Activated CD4-positive, CD25-positive, alpha-beta regulatory T cell (primary cell): ENCODE measurements around the gene GDPD5.

Experiments
- DNase-seq, 4 experiments: peaks; one replicate each; lab custom pipeline; 2025; lab: John Stamatoyannopoulos, UW

GDPD5 gene

DNA sequence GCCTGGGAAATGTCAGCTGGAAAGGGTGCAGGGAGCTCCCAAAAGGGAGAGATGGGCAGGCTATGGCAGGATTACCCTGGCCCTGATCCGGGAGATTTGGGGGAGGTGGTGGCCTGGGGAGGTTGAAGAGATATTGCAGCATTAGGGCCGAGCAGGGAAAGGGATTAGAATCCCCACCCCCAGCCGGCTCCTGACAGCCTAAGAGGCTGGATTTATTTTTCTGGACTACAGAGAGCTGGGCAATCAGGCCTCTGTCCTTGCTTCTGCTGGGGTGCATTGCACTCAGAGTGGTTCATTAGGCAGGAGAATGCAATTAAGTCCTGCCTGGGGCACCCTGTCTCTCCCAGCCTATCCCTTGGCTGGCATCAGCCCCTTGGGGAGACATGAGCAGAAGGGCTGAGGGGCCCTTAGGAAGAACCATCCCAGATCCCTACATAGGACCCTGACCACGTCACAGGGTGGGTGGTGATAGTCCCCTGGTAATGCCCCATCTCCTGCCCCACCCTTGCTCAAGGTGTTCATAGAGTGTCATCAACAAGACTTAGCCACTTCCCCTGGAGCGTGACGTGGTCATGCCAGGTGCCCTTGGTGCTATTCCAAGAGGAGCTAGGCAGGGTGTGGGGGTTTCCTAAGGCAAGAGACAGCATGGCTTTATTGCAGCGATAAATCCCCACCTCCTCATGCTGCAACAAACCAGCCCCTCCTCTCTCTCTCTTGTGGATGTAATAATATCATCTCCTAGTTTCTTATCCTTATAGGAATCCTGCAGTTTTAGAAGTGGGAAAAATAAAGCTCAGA lies 54.4 kb downstream of the GDPD5 start:
- no peak for DNase-seq

DNA sequence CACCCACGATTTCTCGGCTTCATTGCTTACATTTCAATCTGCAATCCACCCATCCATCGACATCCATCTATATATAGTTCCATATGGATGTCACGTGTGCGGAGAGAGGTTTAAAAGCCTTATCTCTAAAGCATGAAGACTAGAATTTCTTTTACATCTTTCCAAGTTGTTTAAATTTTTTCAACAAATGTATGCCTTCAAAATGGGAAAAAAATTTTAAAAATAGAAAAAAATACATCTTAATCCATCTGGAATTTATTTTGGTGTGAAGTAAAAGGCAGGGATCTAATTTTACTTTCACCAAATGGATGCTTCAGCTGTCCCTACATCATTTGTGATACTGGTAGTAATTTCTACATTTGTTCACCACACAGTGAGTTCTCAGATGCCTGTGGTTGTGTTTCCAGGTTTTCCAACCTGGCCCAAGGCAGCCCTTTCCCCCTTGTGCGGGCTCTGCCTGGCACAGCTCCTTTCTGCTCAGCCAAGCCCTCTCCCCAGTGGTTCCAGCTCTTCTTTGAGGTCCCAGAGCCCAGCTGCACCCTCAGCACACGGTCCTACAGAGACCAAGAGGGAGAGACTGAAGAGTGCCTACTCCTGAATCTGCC lies 55.2 kb downstream of the GDPD5 start:
- no peak for DNase-seq

DNA sequence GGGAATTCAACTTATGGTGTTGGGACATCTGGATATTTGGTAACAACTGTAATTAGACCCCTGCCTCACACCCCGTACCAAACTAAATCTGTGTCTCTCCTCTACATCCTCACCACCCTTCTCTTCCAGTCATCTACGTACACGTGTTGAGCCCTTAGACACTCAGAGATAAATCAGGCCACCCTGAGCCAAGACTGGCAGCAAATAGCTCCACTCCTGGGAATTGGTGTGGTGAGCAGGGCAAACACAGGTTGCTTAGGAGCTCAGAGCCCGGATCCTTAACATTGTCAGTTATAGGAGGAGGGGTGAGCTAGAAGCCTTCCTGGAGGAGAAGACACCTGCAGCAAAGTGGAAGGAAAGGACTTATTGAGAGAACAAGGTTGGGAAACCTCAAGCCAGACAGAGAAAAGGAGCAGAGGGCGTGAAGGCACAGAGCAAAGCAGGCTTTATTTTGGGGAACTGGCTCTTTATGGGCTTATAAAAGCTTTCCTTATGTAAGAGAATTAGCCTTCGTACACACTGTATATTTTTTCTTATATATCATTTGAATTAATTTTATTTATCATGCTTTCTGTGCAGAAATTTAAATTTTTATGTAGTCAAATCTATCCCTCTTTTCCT lies 55.8 kb downstream of the GDPD5 start:
- no peak for DNase-seq

DNA sequence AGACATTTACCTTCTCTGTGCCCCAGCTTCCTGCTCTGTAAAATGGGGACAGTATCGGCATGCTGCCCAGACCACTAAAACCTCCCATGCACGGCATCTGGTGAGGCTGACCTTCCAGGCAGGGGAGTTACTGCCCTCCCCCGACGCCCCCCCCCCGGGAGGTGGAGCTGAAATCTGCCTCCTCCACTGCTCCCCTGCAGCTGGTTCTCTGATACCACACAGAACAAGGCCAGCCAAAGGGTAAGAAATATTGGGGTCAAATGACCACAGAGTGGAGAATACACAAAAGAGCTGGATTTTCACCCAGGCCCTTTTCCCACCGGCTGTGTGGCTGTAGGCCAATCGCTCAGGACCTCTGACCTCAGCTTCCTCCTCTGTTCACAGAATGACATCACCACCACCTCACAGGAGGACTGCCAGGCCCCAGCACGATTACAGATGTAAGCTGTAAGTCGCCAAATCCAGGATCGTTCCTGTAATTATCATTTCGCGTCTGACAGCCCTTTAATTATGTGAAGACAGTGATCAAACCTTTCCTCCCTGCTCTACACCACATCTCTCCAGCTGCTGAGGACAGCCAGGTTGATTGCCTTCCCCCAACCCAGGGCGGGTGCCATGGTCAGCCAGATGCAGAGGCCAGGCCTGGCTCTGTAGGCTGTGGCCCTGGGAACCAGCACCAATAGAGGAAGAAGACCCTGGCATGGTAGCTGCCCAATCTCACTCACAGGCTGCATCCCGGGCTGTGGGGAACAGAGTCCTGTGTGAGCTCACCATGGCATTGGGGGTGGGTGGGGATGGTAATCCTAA lies 57.0 kb downstream of the GDPD5 start:
- no peak for DNase-seq

DNA sequence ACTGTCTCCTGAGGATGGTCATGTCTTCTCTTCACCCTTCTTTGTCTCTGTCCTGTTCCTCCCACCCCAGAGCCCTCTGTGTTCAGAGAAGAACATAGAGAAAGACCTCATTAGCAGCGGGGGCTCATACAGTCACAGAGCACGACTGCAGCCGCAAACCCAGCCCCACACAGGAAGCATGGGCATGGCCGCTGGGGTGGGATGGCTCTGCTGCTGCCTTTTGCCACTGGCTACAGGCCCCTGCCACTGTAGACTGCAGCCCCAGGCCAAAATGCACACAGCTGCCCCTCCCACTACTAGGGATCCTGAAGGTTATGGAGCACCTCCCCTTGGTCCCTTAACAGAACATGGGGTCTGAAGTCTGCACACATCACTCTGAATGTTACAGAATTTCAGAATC lies 57.9 kb downstream of the GDPD5 start:
- DNase-seq = no peak

DNA sequence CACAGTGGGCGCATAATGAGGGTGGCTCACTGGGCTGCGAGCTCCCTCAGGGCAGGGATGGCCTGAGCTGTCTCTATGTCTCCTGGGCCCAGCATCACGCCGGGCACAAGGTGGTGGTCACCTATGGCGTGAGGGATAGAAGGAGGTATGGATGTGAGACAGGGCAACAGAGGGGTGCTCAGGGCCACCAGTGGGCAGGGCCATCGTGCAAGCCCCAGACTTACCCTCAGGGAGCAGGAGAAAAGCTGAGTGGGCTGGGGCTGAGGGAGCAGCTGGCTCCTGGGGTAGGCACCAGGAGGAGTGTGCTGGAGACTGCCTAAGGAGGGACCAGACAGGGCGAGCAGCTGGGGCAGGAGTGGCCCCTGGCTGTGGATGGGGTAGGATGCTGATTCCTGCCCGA lies 58.4 kb downstream of the GDPD5 start:
- DNase-seq = no peak

DNA sequence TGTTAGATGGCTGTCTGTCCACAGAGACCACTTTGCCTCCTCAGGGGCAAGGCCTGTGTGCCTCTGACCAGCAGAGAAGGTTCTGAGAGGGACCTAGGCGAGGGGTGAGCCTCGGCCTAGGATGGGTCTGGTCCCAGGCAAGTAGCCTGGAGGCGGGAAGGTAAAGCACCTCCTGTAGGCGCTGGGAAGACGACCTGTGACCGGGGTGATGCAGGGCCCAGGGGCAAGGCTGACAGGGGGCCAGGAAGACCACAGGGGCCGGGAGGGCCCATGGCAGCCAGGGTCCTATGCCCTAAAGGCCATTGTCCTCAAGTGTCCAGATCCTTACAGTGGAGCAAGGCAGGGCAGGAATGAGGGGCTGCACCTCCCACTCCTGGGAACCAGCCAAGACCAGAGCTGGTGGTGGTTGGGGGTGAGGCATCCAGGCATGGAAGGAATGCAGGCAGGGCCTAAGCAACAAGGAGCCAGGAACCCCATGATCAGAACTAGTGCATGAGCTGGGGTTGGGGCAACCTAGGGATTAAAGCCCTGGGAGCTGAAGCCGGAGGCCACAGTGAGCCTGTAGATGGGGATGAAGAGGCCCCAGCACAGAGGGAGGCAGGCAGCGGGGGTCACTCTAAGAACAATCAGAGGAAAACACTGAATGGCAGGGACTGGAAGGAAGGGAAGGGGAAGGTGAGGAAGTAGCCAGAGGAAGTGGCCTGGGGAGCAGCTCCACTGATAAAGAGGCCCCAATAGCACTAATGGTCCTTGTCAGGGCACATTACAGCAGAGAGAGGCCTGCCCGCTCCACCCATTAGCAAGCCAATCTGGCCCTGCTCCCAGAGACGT lies 59.8 kb downstream of the GDPD5 start:
- no peak for DNase-seq

DNA sequence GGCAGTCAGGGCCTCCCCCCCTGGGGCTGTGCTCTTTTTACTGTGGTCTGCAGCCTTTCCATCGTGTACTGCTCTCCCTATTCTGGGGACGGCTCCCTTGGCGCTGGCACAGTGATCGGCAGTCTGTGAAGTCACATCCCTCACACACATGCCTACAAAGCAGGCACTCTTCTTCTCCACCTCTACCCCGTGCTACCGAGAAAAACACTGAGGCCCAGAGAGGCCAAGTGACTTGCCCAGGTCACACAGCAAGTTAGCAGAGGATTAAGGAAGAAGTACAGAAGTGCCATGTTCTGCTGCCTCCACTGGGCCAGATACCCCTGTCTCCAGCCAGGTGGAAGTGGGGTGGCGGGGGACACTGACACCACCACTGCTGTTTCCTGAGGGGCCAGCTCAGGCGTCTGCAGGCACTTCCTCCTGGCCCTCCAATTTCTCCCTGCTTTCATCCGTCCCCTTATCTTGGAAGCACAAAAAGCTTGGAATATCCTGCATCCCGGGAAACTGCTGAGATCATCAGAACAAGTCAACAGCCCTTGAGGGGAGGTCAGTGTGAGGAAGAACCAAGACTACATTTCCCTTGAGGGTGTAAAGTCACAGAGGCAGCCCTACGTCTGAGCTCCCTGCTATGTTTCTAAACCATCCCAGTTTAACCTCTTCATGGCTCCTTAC lies 62.5 kb downstream of the GDPD5 start:
- DNase-seq = no peak

DNA sequence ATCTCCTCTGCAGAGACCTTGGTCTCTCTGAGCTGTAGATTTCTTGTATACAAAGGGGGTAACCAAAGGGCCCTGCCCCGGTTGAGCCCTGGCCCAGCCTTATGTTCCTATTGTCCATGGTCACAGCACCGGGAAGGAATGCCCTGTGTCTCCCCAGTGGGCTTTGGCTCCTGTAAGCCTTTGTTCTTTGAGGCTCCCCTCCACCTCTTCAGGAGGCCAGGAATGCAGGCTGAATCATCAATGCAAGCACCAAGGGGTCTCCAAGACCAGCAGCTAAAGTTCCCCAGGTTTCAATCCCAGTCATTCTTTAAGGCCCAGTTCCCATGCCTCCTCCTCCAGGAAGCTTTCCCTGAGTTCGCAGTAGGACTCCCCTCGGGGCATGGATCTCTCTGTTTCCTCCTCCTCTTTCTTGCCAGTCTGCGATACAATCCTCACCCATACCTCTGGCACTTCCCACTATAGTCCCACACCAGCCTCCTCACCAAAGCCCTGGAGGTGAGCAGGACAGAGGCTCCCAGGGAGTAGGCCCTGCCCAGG lies 63.6 kb downstream of the GDPD5 start:
- DNase-seq = no peak

DNA sequence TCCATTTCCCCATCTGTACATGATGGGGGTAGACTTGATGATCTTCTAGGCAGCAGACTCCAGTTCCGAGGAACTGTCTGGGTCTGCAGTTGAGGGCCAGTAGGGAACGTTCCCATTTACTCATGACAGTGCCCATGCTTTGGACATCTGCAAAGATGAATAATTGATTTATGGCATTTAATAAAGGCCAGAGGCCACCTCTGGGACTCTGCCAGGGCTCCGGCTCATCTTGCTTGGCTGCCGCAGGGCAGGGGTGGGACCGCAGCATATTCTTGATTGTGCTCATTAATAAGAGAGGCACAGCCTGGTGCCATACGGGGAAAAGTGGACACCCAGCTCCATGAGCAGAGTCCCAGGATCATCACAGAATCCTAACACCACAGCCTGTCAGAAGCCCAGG lies 64.6 kb downstream of the GDPD5 start:
- DNase-seq = no peak

DNA sequence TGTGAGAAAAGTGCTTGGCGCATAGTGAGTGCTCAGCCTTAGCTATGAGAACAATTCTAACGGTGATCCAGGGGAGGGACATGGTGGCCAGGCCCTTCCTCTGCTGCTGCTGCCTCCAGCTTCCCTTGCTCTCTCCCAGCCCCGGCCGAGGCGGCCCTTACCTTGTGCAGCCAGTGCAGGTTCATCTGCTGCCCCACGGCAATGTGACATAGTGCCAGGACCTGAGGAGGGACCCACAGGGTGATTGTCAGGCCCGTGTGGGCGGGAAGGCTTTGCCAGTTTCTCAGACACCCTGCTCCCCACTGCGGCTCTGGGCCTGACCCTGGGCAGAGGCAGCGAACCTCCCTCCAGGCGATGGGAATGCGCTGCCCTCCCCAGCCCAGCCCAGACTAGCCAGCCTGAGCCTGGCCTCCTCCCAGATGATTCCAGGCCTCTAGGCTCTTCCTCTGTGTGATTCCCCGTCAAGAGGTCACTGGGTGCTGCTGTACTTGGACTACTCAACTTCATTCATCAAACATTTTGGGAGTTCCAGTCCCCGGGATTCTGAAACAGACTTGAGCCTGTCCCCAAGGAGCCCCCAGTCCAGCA lies 69.1 kb downstream of the GDPD5 start:
- DNase-seq = no peak

DNA sequence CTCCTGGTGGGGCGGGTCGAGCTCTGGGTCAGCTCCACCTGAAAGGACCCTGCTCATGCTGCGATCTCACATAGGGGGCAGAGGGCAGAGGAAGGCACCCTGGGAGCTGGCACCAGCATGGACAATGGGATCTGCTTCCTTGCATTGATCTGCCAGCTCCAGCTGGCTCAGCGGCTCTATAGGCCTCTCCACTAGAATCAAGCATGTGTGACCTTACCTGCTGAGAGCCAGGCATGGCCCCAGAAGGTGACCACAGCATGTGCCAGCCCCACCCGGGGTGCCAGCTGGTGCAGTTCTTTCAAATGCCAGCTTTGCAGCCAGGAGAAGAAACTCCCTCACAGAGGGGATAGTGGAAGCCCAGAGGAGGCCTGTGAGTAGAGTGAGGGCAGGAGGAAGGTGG lies 70.8 kb downstream of the GDPD5 start:
- DNase-seq = no peak

DNA sequence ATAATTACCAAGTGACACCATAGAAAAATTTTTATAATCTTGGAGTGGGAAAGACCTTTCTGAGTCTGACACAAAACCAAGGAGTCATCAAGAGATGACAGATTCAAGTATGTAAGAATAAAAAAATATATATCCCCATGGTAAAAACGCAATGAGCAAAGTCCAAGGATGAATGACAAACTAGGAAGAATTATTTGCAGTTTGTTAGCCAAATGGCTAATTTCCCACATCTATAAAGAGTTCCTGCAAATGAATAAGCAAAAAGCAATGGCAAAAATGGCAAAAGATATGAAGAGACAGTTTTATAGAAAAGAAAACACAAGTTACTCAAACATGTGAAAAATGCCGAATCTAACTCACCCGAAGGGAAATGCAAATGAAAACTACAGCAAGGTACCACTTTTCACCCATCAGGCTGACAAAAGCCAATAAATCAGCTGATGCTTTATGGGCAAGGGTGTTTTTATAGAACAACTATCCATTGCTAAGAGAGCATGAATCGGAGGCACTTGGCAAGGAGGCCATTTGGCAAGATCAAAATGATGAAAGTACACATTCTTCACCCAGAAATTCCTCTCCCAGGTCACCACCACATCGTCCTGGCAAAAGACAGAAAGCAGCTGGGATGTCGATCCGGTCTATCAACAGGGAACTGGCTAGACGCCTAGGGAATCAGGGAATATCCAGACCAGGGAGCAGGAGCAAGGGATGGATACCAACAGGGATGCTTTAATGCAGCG lies 71.7 kb downstream of the GDPD5 start:
- no peak for DNase-seq

DNA sequence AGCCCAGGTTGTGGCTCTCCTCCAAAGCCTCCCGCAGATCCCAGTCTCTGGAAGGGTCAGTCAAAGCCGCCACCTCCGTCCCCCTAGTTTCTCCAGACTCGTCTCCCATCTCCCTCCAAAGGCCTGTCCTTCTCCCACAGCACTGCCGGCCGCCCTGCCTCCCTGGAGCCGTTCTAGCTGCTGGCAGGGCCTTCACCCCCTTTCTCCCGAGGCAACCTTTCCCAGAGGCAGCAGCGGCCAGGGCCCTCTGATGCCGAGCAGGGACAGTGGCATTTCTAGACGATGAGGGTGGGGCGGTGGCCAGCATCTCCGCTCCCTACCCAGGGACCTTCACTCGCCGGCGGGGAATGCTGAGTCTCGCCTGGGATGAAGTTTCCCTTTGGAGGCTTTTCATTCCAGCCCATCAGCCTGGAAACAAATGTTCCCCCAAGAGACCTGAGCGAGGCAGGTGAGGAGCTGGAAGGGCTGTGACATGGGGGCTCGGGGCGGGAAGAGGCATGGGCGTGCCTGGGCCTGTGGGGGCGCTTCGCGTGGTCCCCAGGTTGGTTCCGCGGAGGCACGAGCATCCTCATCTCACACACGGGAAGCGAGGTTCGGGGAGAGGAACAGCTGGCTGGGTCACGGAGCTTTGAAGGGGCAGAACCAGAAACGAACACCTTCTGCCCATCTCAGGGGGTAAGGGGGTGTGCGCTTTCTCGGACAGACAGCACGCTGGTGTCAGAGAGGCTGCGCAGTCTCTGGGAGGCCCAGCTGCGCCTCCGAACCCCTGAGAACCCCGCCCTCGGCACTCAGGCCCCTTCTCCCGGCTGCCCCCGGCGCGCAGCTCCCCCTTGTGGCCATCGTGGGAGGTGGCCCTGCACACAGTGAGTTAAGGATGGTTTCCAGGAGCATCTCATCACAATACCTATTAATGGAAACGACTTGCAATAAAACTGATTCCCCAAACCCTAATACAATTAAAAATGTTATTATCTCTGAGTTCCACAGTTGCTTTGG lies 74.6 kb downstream of the GDPD5 start:
- DNase-seq = no peak

DNA sequence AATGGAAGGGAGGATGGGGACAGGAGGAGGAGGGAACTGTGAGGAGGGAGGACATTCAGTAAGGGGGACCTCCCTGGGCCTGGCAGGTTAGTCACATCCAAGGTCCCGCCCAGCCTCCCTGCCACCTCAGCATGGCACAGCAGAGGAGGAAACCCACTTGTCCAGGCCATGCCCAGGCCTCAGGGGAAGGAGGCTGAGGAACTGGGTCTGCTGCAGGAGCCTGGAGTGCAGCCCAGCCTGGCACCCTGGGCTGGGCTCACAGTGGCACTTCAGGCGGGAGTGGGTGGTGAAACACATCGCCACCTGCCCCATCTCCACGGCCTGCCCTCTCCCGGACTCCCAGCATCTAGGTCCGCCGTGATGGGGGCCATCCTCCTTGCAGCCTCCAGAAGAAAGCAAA lies 75.5 kb downstream of the GDPD5 start:
- no peak for DNase-seq

DNA sequence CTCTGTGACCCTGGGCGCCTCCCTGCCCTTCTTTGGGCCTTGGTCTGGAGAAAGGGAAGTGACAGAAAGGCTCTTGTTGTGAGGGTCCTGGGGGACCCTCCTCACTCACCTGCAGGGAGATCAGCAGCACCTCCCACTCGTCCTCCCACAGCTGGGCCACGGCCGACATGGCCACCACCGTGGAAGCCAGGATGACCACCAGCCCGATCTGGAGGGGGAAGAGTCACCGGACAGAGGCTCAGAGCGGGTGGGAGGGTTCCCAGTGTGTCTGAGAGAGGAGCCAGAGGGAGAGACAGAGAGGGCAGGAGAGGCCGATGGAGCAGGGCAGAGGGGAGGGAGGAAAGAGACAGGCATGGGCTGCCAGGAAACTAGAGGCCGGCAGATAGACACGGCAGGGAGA lies 76.0 kb downstream of the GDPD5 start:
- DNase-seq = no peak

DNA sequence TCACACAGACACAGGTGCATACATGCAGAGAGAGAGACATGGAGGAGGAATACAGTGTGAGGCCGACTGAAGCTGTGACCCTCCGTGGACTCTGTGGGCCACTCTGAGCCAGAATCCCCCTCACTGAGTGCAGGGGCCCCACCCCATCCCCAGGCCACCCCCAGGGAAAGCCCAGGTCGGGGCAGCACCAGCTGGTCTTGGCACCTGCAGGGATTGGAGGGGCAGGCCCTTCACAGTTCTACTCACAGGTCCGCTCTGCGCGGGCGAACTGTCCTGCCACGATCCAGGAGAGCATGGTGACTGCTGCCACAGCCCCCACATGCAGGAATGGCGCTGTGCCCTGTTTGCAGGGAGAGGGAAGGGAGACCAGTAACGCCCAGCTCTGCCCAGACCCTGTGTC lies 76.5 kb downstream of the GDPD5 start:
- DNase-seq = no peak

DNA sequence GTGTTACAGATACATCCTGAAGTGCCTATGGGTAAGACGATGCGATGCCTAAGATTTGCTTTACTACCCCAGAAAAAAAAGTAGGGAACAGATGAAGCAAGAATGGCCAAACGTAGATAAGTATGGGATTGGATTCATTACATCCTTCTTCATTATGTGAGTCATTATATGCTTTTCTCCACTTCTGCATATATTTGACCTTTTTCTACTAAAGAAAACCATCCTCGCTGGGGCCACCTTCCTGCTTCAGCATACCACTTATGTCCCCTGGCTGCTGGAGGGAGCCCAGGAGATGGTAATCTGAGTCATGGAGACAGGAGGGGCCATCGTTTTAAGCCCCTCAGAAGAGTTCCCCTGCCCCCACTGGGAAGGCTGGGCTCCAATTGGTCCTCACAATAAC lies 78.3 kb downstream of the GDPD5 start:
- DNase-seq = no peak
